HG03060 (cell line): Measurements from ENCODE around the gene SCARB2.
"Not testable (repeated sequence)": the region's sequence is repeated elsewhere in the genome, so short reads cannot be mapped to it uniquely, and the experiment has no call there.

ENCODE experiments used
- ATAC-seq: cut with Tn5 transposase; IDR thresholded peaks from one replicate; pipeline ENCODE4 v1.9.1; 2021; ENCODE audit warnings: low read depth, moderate number of reproducible peaks; ENCODE audit not compliant: unreplicated experiment

SCARB2 gene

GRCh38 chr4:76213415-76214176, at the start of gene SCARB2:
TSS of gene SCARB2 (minus strand) at chr4:76213824. CDS start at chr4:76213543, 281 bp downstream.
- ATAC-seq = peak; percentile 34

- no peak for ATAC-seq
Measured at GRCh38 chr4:76260571-76260970, 46.9 kb upstream of the SCARB2 start.

- ATAC-seq = no peak
Measured at GRCh38 chr4:76257824-76258223, 44.2 kb upstream of the SCARB2 start.

- no peak for ATAC-seq
Measured at GRCh38 chr4:76256968-76257367, 43.3 kb upstream of the SCARB2 start.

GRCh38 chr4:76256032-76256431, 42.4 kb upstream of the SCARB2 start:
- no peak for ATAC-seq

- no peak for ATAC-seq
Measured at GRCh38 chr4:76253511-76253910, 39.9 kb upstream of the SCARB2 start.

- ATAC-seq = no peak
Measured at GRCh38 chr4:76252271-76252653, 38.6 kb upstream of the SCARB2 start.

- no peak for ATAC-seq
Measured at GRCh38 chr4:76251441-76252270, 38.0 kb upstream of the SCARB2 start, which contains the start of gene FAM47E. TSS of gene FAM47E (plus strand) at chr4:76251721. CDS start at chr4:76251747, 26 bp downstream.

- no peak for ATAC-seq
Measured at GRCh38 chr4:76250962-76251361, 37.3 kb upstream of the SCARB2 start.

GRCh38 chr4:76246852-76247251, 33.2 kb upstream of the SCARB2 start:
- ATAC-seq = no peak

- no peak for ATAC-seq
Measured at GRCh38 chr4:76246025-76246424, 32.4 kb upstream of the SCARB2 start.

- ATAC-seq = not testable (repeated sequence)
Measured at GRCh38 chr4:76243877-76244276, 30.3 kb upstream of the SCARB2 start.

GRCh38 chr4:76240236-76240635, 26.6 kb upstream of the SCARB2 start:
- no peak for ATAC-seq

- no peak for ATAC-seq
Measured at GRCh38 chr4:76238701-76239100, 25.1 kb upstream of the SCARB2 start.

GRCh38 chr4:76238236-76238635, 24.6 kb upstream of the SCARB2 start:
- no peak for ATAC-seq

- ATAC-seq = no peak
Measured at GRCh38 chr4:76235915-76236314, 22.3 kb upstream of the SCARB2 start.

GRCh38 chr4:76235407-76235806, 21.8 kb upstream of the SCARB2 start:
- ATAC-seq = no peak

GRCh38 chr4:76234679-76235044, 21.0 kb upstream of the SCARB2 start:
- ATAC-seq = no peak

- ATAC-seq = no peak
Measured at GRCh38 chr4:76233967-76234678, 20.5 kb upstream of the SCARB2 start.

GRCh38 chr4:76233529-76233928, 19.9 kb upstream of the SCARB2 start:
- no peak for ATAC-seq

GRCh38 chr4:76233083-76233482, 19.5 kb upstream of the SCARB2 start:
- ATAC-seq = no peak
